ENCODE measurements around the gene OR2T10. TPM values are rescaled to one million over a fixed set of nuclear protein-coding genes. Genes with fewer than 3 reads are reported as not detected.

The OR2T10 gene
- not detected in 2 replicates for total RNA-seq

GRCh38 chr1:248597589-248597988 lies at the start of gene OR2T10:
Gene OR2T10 (minus strand): TSS chr1:248597700. CDS start chr1:248593768, 3,932 bp downstream.

GRCh38 chr1:248645178-248645577 lies 47.7 kb upstream of the OR2T10 start, which contains the start of gene OR2T35:
Gene OR2T35 (minus strand): TSS chr1:248645278. CDS start chr1:248639258, 6,020 bp downstream.

GRCh38 chr1:248634991-248635390 lies 37.5 kb upstream of the OR2T10 start, which contains the start of gene OR2T11:
Gene OR2T11 (minus strand): TSS chr1:248635091. CDS start chr1:248627128, 7,963 bp downstream.

GRCh38 chr1:248574657-248575056 lies 22.8 kb downstream of the OR2T10 start, which contains the start of gene OR2T34:
Gene OR2T34 (minus strand): TSS chr1:248574757. CDS start chr1:248574757, 0 bp downstream.

DNA sequence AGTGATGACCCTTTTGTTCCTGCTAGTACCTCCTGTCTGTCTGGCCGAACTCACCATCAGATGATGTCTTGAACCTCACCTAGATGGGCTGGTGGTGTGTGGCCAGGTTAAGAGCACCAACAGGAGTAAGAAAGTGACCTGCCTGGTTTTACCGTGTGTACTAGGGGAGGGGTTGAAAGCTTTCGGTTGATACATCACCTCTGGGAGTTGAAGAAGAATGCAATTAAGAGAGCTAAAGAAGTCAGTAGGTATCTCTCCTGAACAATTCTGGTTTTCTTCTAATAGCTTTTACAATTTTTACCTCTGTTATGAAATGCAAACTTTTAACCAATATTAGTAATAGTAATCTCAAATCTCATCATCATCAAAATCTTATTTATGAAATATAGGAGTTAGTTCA lies 34.8 kb downstream of the OR2T10 start, which contains the start of gene OR2T29:
TSS of gene OR2T29 (minus strand) at position 101 of the 400 bp plus-strand sequence. CDS start 3,281 bp downstream, outside the sequence.

Other genes starting within 250 kb of the OR2T10 start
- gene OR14C36, start 248.9 kb downstream of the OR2T10 start, total RNA-seq = not detected in 2 replicates
- gene OR2T4, start 236.0 kb downstream of the OR2T10 start, total RNA-seq = not detected in 2 replicates
- not detected in 2 replicates for gene OR2T6, start 222.0 kb downstream of the OR2T10 start, total RNA-seq
- gene OR2T1, start 194.7 kb downstream of the OR2T10 start, total RNA-seq = not detected in 2 replicates
- gene OR2T2, start 152.1 kb downstream of the OR2T10 start, total RNA-seq = not detected in 2 replicates
- gene OR2T3, start 124.3 kb downstream of the OR2T10 start, total RNA-seq = not detected in 2 replicates
- gene OR2T5, start 109.1 kb downstream of the OR2T10 start, total RNA-seq = not detected in 2 replicates
- gene OR2G6, start 89.6 kb downstream of the OR2T10 start, total RNA-seq = not detected in 2 replicates
- not detected in 2 replicates for gene OR2T29, start 34.9 kb downstream of the OR2T10 start, total RNA-seq
- gene OR2T34, start 22.9 kb downstream of the OR2T10 start, total RNA-seq = not detected in 2 replicates
- gene OR2T11, start 37.4 kb upstream of the OR2T10 start, total RNA-seq = not detected in 2 replicates
- gene OR2T35, start 47.6 kb upstream of the OR2T10 start, total RNA-seq = not detected in 2 replicates
- gene OR2T27, start 57.8 kb upstream of the OR2T10 start, total RNA-seq = not detected in 2 replicates
- gene OR14I1, start 105.1 kb upstream of the OR2T10 start, total RNA-seq = not detected in 2 replicates
- gene LYPD8, start 158.1 kb upstream of the OR2T10 start, total RNA-seq = not detected in 2 replicates
- gene SH3BP5L, start 228.2 kb upstream of the OR2T10 start, total RNA-seq = 20.2 and 26.6 TPM in 2 replicates
- 19.5 and 19.6 TPM in 2 replicates for gene ZNF672, start 240.5 kb upstream of the OR2T10 start, total RNA-seq

Data from epithelial cell of umbilical artery (primary cell).